Stimulated activated CD8-positive, alpha-beta memory T cell treated with anti-CD3 and anti-CD28 coated beads, Interleukin-15, amount 100 ng/mL, for 48 hours (primary cell): ENCODE data around the gene KCNIP4.

Experiments used
- DNase-seq, 2 donors: peaks; one replicate each; pipeline ENCODE4 v3.0.0-alpha.2; 2020; ENCODE audit warnings: low read depth in 2 of 2

The KCNIP4 gene

GRCh38 chr4:21467551-21467950, 481.0 kb downstream of the KCNIP4 start:
- no peak for DNase-seq

- DNase-seq = no peak
Observed at GRCh38 chr4:21457086-21457840, 491.3 kb downstream of the KCNIP4 start.

GRCh38 chr4:21454831-21455230, 493.7 kb downstream of the KCNIP4 start:
- no peak for DNase-seq

GRCh38 chr4:21454201-21454600, 494.4 kb downstream of the KCNIP4 start:
- DNase-seq = no peak

- no peak for DNase-seq
Observed at GRCh38 chr4:21452931-21453330, 495.6 kb downstream of the KCNIP4 start.

GRCh38 chr4:21451032-21451431, 497.5 kb downstream of the KCNIP4 start:
- DNase-seq = no peak

GRCh38 chr4:21450331-21450730, 498.2 kb downstream of the KCNIP4 start:
- no peak for DNase-seq

- DNase-seq = no peak
Observed at GRCh38 chr4:21447301-21448054, 501.1 kb downstream of the KCNIP4 start.

- DNase-seq = no peak
Observed at GRCh38 chr4:21420166-21420565, 528.4 kb downstream of the KCNIP4 start.

- no peak for DNase-seq
Observed at GRCh38 chr4:21415728-21416127, 532.8 kb downstream of the KCNIP4 start.

- DNase-seq = no peak
Observed at GRCh38 chr4:21413807-21414370, 534.7 kb downstream of the KCNIP4 start.

GRCh38 chr4:21411086-21411485, 537.5 kb downstream of the KCNIP4 start:
- DNase-seq = no peak

GRCh38 chr4:21410372-21410771, 538.2 kb downstream of the KCNIP4 start:
- DNase-seq = no peak

- DNase-seq = no peak
Observed at GRCh38 chr4:21387683-21388082, 560.9 kb downstream of the KCNIP4 start.

GRCh38 chr4:21386166-21386780, 562.3 kb downstream of the KCNIP4 start:
- no peak for DNase-seq

GRCh38 chr4:21385706-21386105, 562.9 kb downstream of the KCNIP4 start:
- DNase-seq = no peak

GRCh38 chr4:21384609-21385008, 564.0 kb downstream of the KCNIP4 start:
- DNase-seq = no peak

GRCh38 chr4:21380861-21381260, 567.7 kb downstream of the KCNIP4 start:
- no peak for DNase-seq

GRCh38 chr4:21377046-21377445, 571.5 kb downstream of the KCNIP4 start:
- no peak for DNase-seq

GRCh38 chr4:21376176-21376575, 572.4 kb downstream of the KCNIP4 start:
- DNase-seq = no peak

- no peak for DNase-seq
Observed at GRCh38 chr4:21374641-21375368, 573.8 kb downstream of the KCNIP4 start.

GRCh38 chr4:21367567-21367966, 581.0 kb downstream of the KCNIP4 start:
- DNase-seq = no peak
